Smooth muscle cell (in vitro differentiated cells): Measurements from ENCODE around the gene AFP. TPM values are rescaled to one million over a fixed set of nuclear protein-coding genes. Genes with fewer than 3 reads are reported as not detected.
A peak's percentile ranks its signal among the peaks of the same experiment; 100 is the strongest.

Experiments used
- DNase-seq: peaks from one replicate; lab custom pipeline; 2025; ENCODE audit not compliant: unreplicated experiment; lab: John Stamatoyannopoulos, UW
- H2AFZ ChIP-seq: fragments of 200-600 bp; sonication (generic); 2 replicates; pipeline ENCODE4 v1.6.0; 2016; ENCODE audit warnings: antibody characterized with exemption, low read depth, mild to moderate bottlenecking
- H3F3A ChIP-seq: fragments of 200-600 bp; sonication (generic); 2 replicates; pipeline ENCODE4 v1.6.0; 2017; ENCODE audit warnings: antibody characterized with exemption, low read depth
- H3K27ac ChIP-seq: fragments of 200-600 bp; sonication (generic); 2 replicates; pipeline ENCODE4 v1.5.1; 2016; ENCODE audit warnings: low read depth, mild to moderate bottlenecking
- H3K27me3 ChIP-seq: fragments of 200-600 bp; sonication (generic); 2 replicates; pipeline ENCODE4 v1.6.1; 2016; ENCODE audit warnings: low read depth, mild to moderate bottlenecking
- H3K36me3 ChIP-seq: fragments of 200-600 bp; sonication (generic); 2 replicates; pipeline ENCODE4 v1.5.1; 2016; ENCODE audit warnings: low read depth
- H3K4me1 ChIP-seq: fragments of 200-600 bp; sonication (generic); 2 replicates; pipeline ENCODE4 v1.5.1; 2016; ENCODE audit warnings: low read depth
- H3K4me2 ChIP-seq: fragments of 200-600 bp; sonication (generic); 2 replicates; pipeline ENCODE4 v1.6.0; 2016; ENCODE audit warnings: mild to moderate bottlenecking
- H3K4me3 ChIP-seq: fragments of 200-600 bp; sonication (generic); 2 replicates; pipeline ENCODE4 v1.5.1; 2016; ENCODE audit warnings: mild to moderate bottlenecking
- H3K79me2 ChIP-seq: fragments of 200-600 bp; sonication (generic); 2 replicates; pipeline ENCODE4 v1.6.0; 2016; ENCODE audit warnings: low read depth, mild to moderate bottlenecking
- H3K9ac ChIP-seq: fragments of 200-600 bp; sonication (generic); 2 replicates; pipeline ENCODE4 v1.6.0; 2016; ENCODE audit warnings: low read depth
- H3K9me3 ChIP-seq: fragments of 200-600 bp; sonication (generic); replicated peaks from 2 replicates; pipeline ENCODE4 v1.5.1; 2016; ENCODE audit warnings: low read depth
- H4K20me1 ChIP-seq: fragments of 200-600 bp; sonication (generic); 2 replicates; pipeline ENCODE4 v1.6.0; 2016; ENCODE audit warnings: low read depth
- WGBS: methylation state at CpG from one replicate; pipeline ENCODE4 v1.1.7; 2016; ENCODE audit warnings: low lambda C conversion rate; 5-methylcytosine and 5-hydroxymethylcytosine counted together
- polyA plus RNA-seq: library from polyadenylated mRNA; unstranded; fragments of >200 nt; fragmentation: Nextera tagmentation; extraction: Ambion mirVana; gene quantifications from 2 replicates; pipeline ENCODE4 v1.2.1, GENCODE V29; 2016
- total RNA-seq: library from RNA; depleted of rRNA; stranded (reverse); fragments of >200 nt; gene quantifications from 2 replicates; pipeline ENCODE4 v1.2.3, GENCODE V29; 2014
- TF ChIP-seq, protein P1 (sequence below): fragments of 200-600 bp; sonication (generic); IDR thresholded peaks from 2 replicates; pipeline ENCODE4 v1.5.1; 2017; ENCODE audit warnings: borderline replicate concordance, mild to moderate bottlenecking, antibody characterized with exemption; ENCODE audit not compliant: insufficient read depth, poor library complexity, severe bottlenecking

The AFP gene
- total and polyA plus RNA-seq, 2 experiments from 2014 or later = 5.0 to 6.0 TPM

DNA sequence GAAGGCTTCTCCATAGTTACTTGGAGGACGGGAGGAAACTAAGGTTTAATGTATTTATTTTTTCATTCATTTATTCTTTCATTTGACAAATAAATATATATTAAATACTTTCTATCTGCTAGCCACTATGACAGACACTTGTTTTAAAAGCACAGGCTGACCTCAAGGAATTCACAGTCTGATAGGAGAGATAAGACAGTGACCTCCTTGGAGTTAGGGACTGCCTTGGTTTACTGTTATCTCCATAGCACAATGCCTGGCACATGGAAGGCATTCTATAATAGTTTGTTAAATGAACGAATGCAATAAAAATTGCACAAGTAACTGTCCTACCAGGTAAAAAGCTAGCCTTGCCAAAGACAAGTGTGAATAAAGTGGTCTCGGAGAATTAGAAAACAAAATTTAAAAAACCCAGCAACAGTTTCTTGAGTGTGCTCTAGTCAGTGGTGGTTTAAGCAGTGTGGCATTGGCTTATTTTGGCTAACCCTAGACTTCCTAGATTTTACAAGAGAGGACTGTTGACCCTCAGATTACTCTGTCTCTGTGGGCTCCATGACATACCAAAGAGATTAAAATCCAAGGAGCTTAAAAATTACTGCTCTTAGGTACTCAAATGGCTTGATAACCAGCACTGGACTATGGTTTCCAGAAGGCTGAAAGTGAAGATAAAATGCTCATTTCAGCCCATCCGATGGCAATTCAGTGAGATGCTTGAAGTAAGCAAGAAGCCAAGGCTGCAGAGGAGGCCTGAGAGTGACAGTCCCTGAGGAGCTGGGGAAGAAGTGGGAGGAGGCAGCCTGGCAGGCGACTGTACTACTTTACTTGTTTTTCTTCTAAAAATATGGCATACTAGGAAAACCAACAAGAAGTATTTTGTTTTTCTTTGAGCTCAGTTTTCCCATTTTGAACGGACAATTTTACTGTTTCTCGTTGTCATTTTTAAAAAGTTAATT, 9.6 kb downstream of the AFP start:
- H3F3A ChIP-seq = peaks cover 2% of the 10 kb centered on the region
- H2AFZ ChIP-seq = peak overlapping the region; percentile 40
- WGBS = 67% methylated on average over 7 of the region's 7 CpGs
- H3K4me3 ChIP-seq = no peak overlapping the region
- H4K20me1 ChIP-seq = no peaks in the 10 kb centered on the region
- H3K36me3 ChIP-seq = no peaks in the 10 kb centered on the region
- H3K9ac ChIP-seq = no peak overlapping the region
- TF ChIP-seq, protein P1, sequence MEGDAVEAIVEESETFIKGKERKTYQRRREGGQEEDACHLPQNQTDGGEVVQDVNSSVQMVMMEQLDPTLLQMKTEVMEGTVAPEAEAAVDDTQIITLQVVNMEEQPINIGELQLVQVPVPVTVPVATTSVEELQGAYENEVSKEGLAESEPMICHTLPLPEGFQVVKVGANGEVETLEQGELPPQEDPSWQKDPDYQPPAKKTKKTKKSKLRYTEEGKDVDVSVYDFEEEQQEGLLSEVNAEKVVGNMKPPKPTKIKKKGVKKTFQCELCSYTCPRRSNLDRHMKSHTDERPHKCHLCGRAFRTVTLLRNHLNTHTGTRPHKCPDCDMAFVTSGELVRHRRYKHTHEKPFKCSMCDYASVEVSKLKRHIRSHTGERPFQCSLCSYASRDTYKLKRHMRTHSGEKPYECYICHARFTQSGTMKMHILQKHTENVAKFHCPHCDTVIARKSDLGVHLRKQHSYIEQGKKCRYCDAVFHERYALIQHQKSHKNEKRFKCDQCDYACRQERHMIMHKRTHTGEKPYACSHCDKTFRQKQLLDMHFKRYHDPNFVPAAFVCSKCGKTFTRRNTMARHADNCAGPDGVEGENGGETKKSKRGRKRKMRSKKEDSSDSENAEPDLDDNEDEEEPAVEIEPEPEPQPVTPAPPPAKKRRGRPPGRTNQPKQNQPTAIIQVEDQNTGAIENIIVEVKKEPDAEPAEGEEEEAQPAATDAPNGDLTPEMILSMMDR = no peak
- no peaks in the 10 kb centered on the region for H3K79me2 ChIP-seq
- no peak overlapping the region for H3K27ac ChIP-seq
- peaks cover 8% of the 10 kb centered on the region for H3K4me1 ChIP-seq
- H3K9me3 ChIP-seq = no peaks in the 10 kb centered on the region
- no peak for DNase-seq
- no peak overlapping the region for H3K4me2 ChIP-seq
- H3K27me3 ChIP-seq = no peaks in the 10 kb centered on the region

DNA sequence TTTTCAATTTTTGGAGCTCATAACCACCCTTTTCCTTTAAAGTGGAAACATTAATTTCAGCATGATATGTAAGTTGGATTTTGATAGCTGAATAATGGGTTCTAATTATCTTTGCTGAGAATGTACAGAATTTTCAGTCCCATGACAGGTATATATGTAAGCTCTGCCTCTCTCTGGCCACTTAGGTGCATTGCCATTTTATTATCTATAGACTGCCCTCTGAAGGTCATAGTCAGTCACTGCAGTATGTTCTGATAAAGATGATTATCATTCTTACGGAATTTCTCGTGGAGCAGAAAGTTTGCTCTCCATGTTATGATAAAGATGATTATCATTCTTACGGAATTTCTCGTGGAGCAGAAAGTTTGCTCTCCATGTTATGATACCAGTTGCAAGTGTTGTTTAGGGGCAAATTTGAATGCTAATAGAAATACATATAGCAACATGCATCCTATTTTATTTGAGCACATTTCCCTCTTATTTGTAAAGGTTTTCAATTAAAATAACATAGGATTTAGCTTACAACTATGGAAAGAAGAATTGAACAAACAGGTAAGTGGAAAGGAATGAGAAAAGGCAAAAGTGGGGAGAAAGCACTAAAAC, 10.4 kb downstream of the AFP start:
- H3K4me3 ChIP-seq = no peak overlapping the region
- H3K27me3 ChIP-seq = no peaks in the 10 kb centered on the region
- H3K27ac ChIP-seq = no peak overlapping the region
- peaks cover 4% of the 10 kb centered on the region for H3F3A ChIP-seq
- no peaks in the 10 kb centered on the region for H3K36me3 ChIP-seq
- H3K9me3 ChIP-seq = no peaks in the 10 kb centered on the region
- H2AFZ ChIP-seq = no peak overlapping the region
- 49% methylated on average over 4 of the region's 4 CpGs for WGBS
- no peaks in the 10 kb centered on the region for H4K20me1 ChIP-seq
- DNase-seq = no peak
- H3K4me1 ChIP-seq = peaks cover 16% of the 10 kb centered on the region
- TF ChIP-seq, protein P1 = peak; percentile 57
- no peak overlapping the region for H3K4me2 ChIP-seq
- no peak overlapping the region for H3K9ac ChIP-seq
- no peaks in the 10 kb centered on the region for H3K79me2 ChIP-seq

DNA sequence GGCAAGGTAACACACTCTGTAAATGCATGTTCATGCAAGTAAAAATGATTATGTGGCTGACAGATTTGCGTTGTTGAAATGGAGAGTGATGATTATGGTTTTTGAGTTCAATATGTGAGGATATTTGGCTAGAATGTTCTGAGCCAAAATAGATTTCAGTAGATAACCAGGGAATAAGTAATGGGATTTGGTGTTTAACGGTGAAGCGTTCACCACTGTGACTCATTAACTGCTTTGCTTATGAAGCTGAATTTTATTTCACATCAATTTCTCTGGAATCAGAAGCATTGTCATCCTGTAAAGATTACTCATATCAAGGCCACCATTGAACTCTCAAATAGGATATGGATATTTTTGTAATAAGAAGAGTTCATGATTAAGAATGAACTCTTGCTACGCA, 11.7 kb downstream of the AFP start:
- DNase-seq = no peak
- Histone ChIP-seq H3K4me2 (no peak overlapping the region), H3K27me3 (no peaks in the 10 kb centered on the region), H3K9me3 (no peaks in the 10 kb centered on the region), H3K36me3 (no peaks in the 10 kb centered on the region), H3K9ac (no peak overlapping the region), H3F3A (peaks cover 4% of the 10 kb centered on the region), H3K4me1 (peaks cover 16% of the 10 kb centered on the region), H3K79me2 (no peaks in the 10 kb centered on the region), H4K20me1 (no peaks in the 10 kb centered on the region), H3K27ac (no peak overlapping the region), H2AFZ (no peak overlapping the region), H3K4me3 (no peak overlapping the region)
- TF ChIP-seq, protein P1 = no peak
- WGBS = 84% methylated on average over 4 of the region's 4 CpGs
